Measurements from ENCODE around the gene PLXNB2.

Gene PLXNB2

GRCh38 chr22:50226063-50226874, 81.2 kb downstream of the PLXNB2 start:
- Histone ChIP-seq H3K36me3 (ENCODE audit: control insufficient read depth, insufficient read depth, low read length) (peaks cover 22% of the 10 kb centered on the region), H3K27ac (ENCODE audit: insufficient read depth, low read depth, low read length, poor library complexity, severe bottlenecking) (no peak overlapping the region), H3K9me3 (ENCODE audit: control insufficient read depth, low read length) (no peaks in the 10 kb centered on the region), H3K4me1 (ENCODE audit: control insufficient read depth, insufficient read depth, low read length) (no peaks in the 10 kb centered on the region), H3K27me3 (ENCODE audit: control insufficient read depth, insufficient read depth, low read length, poor library complexity, severe bottlenecking) (no peaks in the 10 kb centered on the region), H3K4me3 (ENCODE audit: insufficient read depth, low read depth, low read length) (no peak overlapping the region)
- 95 to 96% methylated on average over 29 to 30 of the region's 31 CpGs for WGBS, 2 experiments

- H3K9me3 ChIP-seq (ENCODE audit: control insufficient read depth, low read length), result no peaks in the 10 kb centered on the region
- no peak overlapping the region for H3K4me3 ChIP-seq (ENCODE audit: insufficient read depth, low read depth, low read length)
- WGBS, 2 experiments, result 94% methylated on average over 24 of the region's 24 CpGs
- no peaks in the 10 kb centered on the region for H3K27me3 ChIP-seq (ENCODE audit: control insufficient read depth, insufficient read depth, low read length, poor library complexity, severe bottlenecking)
- H3K36me3 ChIP-seq (ENCODE audit: control insufficient read depth, insufficient read depth, low read length), result peaks cover 31% of the 10 kb centered on the region
- H3K27ac ChIP-seq (ENCODE audit: insufficient read depth, low read depth, low read length, poor library complexity, severe bottlenecking), result no peak overlapping the region
- no peaks in the 10 kb centered on the region for H3K4me1 ChIP-seq (ENCODE audit: control insufficient read depth, insufficient read depth, low read length)
Measured at GRCh38 chr22:50225200-50225969, 82.1 kb downstream of the PLXNB2 start.
